NCI-H345 treated with DMSO at 0.1 percent for 48 hours (cell line): ENCODE results near the gene NUP58.
A peak's percentile ranks its signal among the peaks of the same experiment; 100 is the strongest.
"Not testable (repeated sequence)": the region's sequence is repeated elsewhere in the genome, so short reads cannot be mapped to it uniquely, and the experiment has no call there.

Experiments used
- DNase-seq: peaks from one replicate; lab custom pipeline; 2025; ENCODE audit not compliant: unreplicated experiment; lab: John Stamatoyannopoulos, UW

NUP58 gene

DNA sequence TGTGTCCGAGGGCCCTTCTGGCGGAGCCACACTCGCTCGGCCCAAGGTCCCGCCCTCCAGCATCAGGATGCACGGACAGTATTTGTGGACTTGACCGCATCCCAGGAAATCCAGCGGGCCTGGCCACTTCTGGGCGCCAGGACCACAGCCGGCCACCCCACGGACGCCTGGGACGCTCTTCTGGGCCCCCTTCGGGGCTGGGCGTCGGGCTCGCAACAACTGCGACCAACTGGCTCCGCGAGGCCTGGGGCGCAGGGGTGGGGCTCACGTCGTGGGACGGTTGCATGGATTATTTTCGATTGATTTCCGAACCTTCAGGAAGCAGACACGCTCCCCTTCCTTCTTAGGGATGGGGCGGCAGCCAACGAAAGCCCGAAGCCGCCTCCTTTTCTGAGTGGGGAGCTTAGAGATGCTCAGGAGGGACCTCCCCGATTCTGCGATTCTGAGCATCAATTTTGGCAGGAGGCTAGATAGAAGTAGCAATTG lies 521 bp upstream of the NUP58 start:
- DNase-seq = no peak

DNA sequence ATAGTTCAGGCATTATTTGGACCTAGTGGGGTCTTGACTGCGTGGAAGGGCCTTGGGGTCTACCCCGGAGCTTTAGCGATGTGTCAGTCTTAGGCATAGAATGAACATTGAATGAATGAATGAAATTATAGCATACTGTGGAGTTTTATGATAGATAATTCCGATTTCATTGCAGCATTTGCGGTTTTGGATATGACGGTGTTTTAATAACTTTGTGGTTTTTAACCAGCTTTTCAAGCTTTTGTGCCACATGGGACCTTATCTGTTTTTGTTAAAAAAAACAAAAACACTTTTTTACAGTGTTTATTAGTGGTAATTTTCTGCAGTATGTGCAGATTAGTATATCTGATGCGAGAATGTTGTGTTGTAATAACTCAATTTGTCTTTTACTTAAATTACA lies 696 bp downstream of the NUP58 start:
- no peak for DNase-seq

DNA sequence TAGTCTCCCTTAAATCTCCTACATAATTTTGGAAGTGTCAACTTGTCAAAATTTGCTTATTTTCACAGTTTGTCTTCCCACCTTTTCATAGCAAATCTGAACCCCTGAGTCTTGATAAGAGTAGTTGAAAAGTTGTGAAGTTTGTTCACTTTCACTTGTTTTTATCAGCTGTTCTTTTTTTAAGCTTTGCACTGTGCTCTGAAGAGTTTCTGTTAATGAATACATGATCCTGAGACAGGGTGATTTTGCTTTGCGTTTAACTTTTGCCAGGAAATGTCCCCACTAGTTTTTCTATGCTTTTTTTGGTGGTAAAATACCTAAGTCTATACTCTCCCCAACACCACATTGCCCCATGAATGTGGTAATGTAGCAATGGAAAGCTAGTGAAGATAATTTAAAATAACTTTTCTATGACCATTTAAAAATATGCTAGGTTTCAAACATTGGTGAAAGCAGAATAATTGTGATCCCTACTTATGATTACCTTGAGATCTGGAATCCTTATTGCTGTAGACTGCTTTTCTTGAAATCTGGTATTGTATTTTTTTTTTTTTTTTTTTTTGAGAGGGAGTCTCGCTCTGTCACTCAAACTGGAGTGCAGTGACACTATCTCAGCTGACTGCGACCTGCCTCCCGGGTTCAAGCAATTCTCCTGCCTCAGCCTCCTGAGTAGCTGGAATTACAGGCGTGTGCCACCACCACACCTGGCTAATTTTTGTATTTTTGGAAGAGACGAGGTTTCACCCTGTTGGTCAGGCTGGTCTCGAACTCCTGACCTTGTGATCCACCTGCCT lies 5.4 kb downstream of the NUP58 start:
- DNase-seq = no peak

DNA sequence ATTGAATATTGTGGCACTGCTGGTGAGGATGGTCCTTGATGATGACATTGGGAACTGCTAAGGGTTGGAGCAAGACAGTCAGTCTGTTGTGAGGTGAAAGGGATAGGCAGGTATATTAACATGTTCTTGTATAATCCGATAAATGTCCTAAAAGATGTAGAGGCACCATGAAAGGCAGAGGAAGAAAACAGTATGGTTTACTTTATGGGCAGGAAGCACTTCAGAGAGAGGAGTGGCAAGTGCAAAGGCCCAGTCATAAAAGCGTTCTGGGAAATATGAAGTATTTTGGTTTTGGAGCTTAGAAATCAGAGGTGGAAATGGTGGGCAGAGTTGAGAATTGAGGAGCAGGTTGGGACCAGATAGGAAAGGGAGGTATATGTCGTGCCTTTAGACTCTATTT lies 9.5 kb downstream of the NUP58 start:
- DNase-seq = no peak

DNA sequence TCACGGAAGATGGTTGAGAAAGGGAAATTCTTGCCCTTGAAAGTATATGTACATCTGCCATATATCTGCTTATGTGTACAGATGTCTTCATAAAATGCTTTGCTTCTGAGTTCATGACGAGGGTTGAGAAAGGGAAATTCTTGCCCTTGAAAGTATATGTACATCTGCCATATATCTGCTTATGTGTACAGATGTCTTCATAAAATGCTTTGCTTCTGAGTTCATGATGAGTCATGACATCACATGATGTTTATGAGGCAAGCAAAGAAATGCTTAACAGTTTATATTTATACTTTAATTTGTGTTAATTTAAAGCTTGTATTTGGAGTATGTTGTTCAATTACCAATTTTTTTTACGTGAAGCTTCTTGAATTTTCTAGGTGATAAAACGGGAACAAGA lies 17.5 kb downstream of the NUP58 start:
- DNase-seq = not testable (repeated sequence)

DNA sequence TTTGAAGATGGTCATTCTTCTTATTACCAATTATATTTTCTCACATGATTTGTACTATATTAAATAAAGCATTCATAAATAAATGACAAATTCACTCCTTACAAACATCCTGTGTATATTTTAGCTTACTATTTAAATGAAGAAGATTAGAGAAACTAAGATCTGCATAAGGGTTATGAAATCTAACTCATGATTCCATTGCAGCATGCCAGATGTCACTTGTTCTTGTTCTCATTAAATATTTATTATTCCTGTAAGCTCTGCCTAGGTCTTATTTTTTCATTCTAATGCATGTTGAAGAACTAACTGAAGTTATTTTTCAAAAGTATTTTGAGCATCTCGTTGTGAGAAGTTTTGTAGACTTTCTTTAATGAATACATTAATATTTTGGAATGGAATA lies 18.3 kb downstream of the NUP58 start:
- no peak for DNase-seq

DNA sequence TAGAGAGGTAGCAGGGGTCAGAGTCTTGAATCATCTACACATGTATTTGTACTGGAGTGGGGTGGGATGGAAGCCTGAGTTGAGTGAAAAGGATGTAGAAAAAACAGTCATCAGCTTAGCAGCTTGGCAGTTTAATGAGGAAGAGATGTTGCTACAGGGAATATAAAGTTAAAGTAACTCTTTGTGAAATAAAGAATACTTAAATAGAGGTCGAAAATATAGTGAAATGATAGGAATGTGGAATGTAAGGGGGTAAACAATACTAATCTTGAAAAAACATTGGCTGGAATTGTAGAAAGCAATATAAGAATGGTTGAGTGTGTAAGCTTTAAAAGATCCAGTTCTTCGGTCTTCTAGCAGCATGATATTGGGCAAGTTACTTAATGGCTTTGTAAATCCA lies 22.7 kb downstream of the NUP58 start:
- no peak for DNase-seq

DNA sequence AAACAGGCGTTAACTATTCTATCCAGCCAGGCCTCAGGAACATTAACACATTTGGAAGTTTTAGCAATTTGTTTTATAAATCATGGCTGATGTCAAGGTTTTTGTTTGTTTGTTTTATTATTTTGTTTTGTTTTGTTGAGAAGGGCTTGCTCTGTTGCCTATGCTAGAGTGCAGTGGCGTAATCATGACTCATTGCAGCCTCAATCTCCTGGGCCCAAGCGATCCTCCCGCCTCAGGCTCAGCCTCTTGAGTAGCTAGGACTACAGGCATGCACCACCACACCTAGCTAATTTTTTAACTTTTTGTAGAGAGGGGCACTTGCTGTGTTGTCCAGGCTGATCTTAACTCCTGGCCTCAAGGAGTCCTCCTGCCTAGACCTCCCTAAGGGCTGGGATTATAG lies 28.3 kb downstream of the NUP58 start:
- no peak for DNase-seq

DNA sequence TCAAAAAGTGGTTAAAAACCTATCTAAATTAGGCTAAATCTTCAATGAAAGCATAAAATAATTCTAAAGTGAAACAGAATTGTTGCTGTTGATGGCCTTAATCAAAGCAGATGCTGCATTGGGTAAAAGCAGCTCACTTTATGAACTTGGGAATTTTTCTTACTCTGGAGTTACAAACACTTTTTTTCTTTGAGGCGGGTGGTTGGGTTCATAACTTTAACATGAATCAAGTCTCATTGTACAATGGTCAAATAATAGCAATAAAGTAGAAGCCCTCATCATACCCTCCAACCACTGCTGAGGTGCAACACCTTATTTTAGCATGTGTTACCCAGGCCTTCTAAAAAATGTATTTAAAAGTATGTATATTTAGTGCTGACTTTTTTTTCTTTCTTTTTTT lies 29.1 kb downstream of the NUP58 start:
- no peak for DNase-seq

DNA sequence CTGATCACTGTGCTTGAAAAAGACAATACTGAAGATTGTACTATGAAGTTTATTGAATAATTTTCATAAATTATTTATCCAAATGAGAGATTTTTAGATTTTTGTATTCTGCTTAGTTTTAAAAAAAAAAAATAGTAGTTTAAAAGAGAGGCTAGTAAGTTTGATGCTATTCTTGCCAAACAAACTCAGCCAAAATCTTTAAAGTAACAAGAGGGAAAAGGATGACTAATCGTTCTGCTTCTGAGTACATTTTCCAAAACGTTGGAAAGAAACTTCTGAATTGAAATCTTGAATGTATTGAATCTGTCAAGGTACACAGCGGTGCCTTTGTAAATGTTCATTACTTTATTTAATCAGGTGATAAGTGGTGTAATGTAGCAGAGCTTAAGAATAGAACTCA lies 34.4 kb downstream of the NUP58 start:
- no peak for DNase-seq

DNA sequence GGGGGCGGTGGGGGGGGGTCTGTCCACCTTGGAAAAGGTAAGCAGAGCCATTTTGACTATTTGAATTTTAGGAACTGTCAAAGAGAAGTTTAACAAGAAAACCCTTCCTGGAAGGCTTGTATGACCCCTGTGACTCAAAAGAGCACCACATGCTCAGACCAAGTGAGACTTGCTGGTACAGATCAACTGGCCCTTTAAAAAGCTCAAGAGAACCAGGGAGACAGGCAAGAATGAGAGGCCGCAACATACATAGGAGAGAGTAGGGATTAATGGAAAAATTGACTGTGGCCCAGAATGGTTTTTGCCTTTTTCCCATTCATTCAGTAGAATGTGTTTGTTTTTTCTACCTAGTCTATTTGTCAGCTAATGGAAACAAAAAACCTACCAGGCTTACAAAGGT lies 44.2 kb downstream of the NUP58 start:
- DNase-seq = no peak

DNA sequence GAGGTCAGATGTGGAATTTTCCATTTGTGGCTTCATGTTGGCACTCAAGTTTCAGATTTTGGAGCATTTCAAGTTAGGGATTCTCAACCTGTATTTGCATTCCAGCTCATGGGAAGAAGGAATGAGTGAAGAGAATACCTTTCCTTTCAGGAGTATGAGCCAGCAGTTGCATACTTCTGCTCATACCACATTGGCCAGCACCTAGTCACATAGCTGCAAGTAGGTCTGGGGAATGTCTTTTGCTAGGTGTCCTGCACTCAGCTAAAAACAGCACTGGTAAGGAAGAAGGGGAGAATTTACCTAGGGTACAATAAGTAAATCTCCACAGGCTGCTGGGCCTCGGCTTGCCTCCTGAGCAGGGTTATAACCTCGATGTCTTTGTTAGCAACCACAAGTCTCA lies 45.7 kb downstream of the NUP58 start:
- no peak for DNase-seq

DNA sequence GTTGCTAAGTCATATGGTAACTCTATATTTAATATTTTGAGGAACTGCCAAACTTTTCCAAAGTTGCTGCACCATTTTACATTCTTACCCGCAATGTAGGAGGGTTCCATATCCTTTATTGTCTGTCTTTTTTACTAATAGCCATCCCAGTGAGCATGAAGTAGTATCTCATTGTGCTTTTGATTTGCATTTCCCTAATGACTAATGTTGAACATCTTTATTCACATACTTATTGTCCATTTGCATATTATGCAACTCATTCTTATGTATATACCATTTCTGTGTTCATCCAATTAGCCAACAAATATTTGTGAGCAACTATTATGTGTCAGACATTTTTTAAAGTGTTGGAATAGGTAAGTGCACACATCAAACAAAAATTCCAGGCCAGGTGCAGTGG lies 50.0 kb downstream of the NUP58 start:
- DNase-seq = no peak

DNA sequence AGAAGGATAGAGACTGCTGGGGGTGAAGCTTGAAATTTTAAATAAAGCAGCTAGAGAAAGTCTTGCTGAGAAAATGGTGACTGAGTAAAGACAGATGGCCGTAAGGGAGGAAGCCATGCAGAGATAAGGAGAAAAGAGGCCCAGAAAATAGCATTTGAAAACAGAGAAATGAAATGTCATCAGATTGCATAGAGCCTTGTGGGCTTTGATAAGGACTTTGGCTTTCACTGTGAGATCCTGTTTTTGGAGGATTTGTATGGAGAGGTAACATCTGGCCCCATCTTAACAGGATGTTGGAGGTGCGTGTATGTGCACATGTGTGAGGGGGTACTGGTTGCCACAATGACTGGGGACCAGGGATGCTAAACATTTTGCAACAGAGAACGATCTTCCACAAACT lies 50.8 kb downstream of the NUP58 start:
- no peak for DNase-seq

DNA sequence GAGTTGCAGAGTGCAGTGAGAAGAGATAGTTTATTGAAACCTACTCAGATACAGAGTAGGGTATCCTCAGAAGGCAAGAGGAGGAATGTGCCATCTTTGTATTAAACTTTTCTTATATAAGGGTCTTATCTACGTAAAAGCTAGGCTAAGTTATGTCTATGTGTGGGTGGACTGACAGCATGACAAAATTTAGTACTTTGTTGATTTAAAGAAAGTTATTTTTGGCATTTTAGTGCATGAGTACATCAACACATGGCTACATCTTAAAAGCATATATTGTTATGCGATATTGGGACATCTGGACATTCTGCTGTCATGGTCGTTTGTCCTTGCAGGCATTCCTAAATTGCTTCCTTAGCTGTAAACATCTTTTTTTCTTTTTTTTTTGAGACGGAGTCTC lies 51.4 kb downstream of the NUP58 start:
- no peak for DNase-seq

DNA sequence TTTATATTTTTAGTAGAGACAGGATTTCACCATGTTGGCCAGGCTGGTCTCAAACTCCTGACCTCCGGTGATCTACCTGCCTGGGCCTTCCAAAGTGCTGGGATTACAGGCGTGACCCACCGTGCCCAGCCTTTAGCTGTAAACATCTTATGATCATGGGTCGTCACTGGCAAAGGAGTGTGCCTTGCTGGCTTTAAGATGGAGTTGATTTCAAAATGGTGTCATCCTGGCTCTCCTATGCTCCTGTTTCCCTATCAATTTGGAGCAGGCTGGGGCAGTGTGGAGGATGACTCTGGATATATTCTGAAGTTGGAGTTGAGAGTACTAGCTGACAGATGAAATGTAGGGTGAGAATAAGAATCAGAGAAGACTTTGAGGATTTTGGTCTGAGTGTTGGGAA lies 51.9 kb downstream of the NUP58 start:
- no peak for DNase-seq

DNA sequence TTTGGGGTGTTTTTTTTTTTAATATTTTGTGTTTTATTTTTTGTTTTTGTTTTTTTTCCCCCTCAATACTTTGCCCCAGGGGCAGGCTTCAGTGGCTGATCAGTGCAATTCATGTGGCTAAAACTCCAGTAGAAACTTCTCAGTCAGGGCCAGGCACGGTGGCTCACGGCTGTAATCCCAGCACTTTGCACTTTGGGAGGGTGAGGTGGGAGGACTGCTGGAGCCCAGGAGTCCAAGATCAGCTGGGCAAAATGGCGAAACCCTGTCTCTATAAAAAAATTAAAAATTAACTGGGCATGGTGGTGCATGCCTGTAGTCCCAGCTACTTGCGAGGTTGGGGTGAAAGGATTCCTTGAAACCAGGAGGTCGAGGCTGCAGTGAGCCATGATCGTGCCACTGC lies 53.0 kb downstream of the NUP58 start:
- no peak for DNase-seq

DNA sequence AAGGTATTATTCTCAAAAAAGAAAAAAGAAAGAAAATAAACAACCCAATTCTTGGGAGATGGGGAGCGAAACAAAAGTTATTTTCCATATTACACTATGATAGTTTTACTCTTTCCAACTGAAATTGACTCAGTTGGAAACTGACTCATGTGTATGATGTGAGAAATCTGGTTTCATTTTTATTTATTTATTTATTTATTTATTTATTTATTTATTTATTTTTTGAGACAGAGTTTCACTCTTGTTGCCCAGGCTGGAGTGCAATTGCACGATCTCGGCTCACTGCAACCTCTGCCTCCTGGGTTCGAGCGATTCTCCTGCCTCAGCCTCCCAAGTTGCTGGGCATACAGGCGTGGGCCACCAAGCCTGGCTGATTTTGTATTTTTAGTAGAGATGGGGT lies 59.0 kb downstream of the NUP58 start:
- DNase-seq = not testable (repeated sequence)

DNA sequence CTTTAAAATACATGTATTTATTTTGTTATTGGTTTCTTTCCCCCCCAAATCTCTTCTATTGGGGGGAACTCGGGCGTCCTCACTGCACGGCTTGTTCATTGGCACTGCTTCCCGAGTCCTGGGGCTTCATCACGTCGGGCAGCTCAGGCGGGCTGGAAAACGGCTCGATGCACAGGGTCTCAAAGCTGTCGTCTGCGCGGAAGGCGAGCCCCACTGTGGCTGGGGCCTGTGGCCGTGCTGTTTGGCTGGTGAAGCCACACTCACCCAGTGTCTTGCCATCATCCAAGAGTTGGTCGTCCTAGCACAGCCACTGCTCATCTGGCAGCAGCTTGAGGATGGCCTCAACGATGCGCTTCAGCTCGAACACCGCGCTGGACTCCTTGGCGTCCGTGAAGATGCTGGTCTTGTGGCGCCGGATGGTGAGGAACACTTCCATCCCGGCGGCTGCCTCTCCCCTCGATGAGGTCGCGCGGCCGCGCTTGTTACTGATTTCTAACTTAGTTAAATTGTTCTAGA lies 64.4 kb downstream of the NUP58 start:
- DNase-seq = no peak

DNA sequence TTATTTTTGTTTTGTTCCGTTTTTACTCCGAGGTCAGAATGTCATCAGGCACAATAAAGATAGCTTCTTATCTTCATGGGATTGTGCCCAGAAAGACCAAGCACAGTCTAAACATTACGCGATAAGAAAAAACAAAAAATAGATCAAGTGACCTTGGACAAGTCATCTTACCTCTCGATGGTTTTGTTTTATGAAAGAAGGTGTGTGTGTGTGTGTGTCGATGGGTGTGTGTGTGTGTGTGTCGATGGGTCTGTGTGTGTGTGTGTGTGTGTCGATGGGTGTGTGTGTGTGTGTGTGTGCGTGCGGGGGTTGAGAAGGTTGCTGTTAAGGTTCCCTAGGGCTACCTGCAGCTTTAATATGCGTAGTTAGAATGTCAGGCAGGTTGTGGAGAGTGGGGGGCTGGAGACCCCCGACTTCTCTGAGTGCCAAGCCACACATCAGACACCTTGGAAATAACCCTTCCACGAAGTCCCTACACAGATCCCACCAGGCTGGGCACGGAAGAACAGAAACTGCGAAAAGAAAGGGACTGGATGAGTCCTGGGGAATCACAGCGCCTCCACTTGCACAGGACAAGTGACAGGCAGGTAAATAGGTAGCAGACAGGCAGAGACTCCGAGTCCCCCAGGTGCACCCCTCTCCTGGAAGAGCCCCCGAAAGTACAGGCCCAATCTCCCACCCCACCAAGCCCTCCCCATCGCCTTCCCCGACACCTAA lies 69.9 kb downstream of the NUP58 start:
- DNase-seq = peak; percentile 2

DNA sequence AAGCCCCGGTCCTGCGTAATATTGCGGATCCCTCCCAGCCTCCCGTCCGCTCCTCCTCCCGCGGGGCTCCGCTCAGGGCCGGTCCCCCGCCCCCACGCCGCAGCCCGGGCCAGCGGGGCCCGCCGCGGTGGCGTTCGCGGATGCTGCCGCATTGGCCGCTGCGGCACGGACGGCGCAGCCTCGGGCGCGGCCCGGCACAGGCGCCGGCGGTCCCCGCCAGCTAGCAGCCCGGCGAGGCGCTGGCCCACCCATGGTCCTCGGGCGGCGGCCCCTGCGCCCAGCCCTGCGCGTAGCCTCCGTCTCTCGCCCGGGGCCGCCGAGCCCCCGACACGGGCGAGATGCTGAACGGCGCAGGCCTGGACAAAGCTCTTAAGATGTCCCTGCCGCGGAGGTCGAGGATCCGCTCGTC lies 70.5 kb downstream of the NUP58 start, which contains the start of gene ATP8A2:
TSS of gene ATP8A2 (plus strand) at position 100 of the 409 bp plus-strand sequence. CDS start at position 339, 239 bp downstream.
- no peak for DNase-seq
